Measurements from ENCODE around the gene CETN1.

GRCh38 chr18:622289-622688 is 42.1 kb downstream of the CETN1 start:
- TF ChIP-seq KDM6A (CRISPR knock-in tag; IDR thresholded peaks at IDR 0.05; ENCODE audit: low read depth) (no peak), NPAS2 (CRISPR knock-in tag; IDR thresholded peaks at IDR 0.05; ENCODE audit: borderline replicate concordance) (no peak), ZNF572 (CRISPR knock-in tag; IDR thresholded peaks at IDR 0.05) (no peak), FOXM1 (CRISPR knock-in tag; IDR thresholded peaks at IDR 0.05) (no peak), POLR2AphosphoS2 (IDR thresholded peaks at IDR 0.05; ENCODE audit: low read depth, low read length) (no peak)

Data from HepG2 (cell line).